Muscle of arm (tissue), 12 donors: ENCODE measurements around the gene ARHGAP26. TPM values are rescaled to one million over a fixed set of nuclear protein-coding genes. Genes with fewer than 3 reads are reported as not detected.

ENCODE experiments used
- DNase-seq: peaks from one replicate; pipeline ENCODE4 v3.0.0-alpha.2; 2013
- polyA plus RNA-seq, 12 donors: library from polyadenylated mRNA; unstranded; fragments of 120-200 nt; gene quantifications; one replicate each; pipeline ENCODE4 v1.2.1, GENCODE V29; 2013; ENCODE audit not compliant: insufficient read length in 12 of 12

The ARHGAP26 gene
- polyA plus RNA-seq, 12 donors: 12.3 to 34.1 (median 15.8) TPM; not detected in 1

- no peak for DNase-seq
Observed at GRCh38 chr5:142810743-142811290, 40.6 kb downstream of the ARHGAP26 start.

- no peak for DNase-seq
Observed at GRCh38 chr5:142811866-142812557, 41.8 kb downstream of the ARHGAP26 start.

GRCh38 chr5:142813220-142813619 is 43.0 kb downstream of the ARHGAP26 start:
- DNase-seq: no peak

GRCh38 chr5:142814122-142814521 is 43.9 kb downstream of the ARHGAP26 start:
- peak; percentile 77 for DNase-seq

- DNase-seq: no peak
Observed at GRCh38 chr5:142815469-142815868, 45.3 kb downstream of the ARHGAP26 start.

- no peak for DNase-seq
Observed at GRCh38 chr5:142816531-142817430, 46.6 kb downstream of the ARHGAP26 start.

- no peak for DNase-seq
Observed at GRCh38 chr5:142817949-142818431, 47.8 kb downstream of the ARHGAP26 start.

GRCh38 chr5:142819292-142819691 is 49.1 kb downstream of the ARHGAP26 start:
- DNase-seq: no peak

GRCh38 chr5:142819825-142820224 is 49.6 kb downstream of the ARHGAP26 start:
- DNase-seq: no peak

GRCh38 chr5:142820447-142820846 is 50.3 kb downstream of the ARHGAP26 start:
- no peak for DNase-seq

GRCh38 chr5:142821034-142821732 is 51.0 kb downstream of the ARHGAP26 start:
- no peak for DNase-seq

- no peak for DNase-seq
Observed at GRCh38 chr5:142821733-142822487, 51.7 kb downstream of the ARHGAP26 start.

- DNase-seq: no peak
Observed at GRCh38 chr5:142823126-142823525, 52.9 kb downstream of the ARHGAP26 start.

- DNase-seq: no peak
Observed at GRCh38 chr5:142823806-142824205, 53.6 kb downstream of the ARHGAP26 start.

- DNase-seq: no peak
Observed at GRCh38 chr5:142824391-142824790, 54.2 kb downstream of the ARHGAP26 start.

- DNase-seq: no peak
Observed at GRCh38 chr5:142825378-142826089, 55.4 kb downstream of the ARHGAP26 start.

- no peak for DNase-seq
Observed at GRCh38 chr5:142826093-142826492, 55.9 kb downstream of the ARHGAP26 start.

GRCh38 chr5:142826741-142827492 is 56.7 kb downstream of the ARHGAP26 start:
- DNase-seq: no peak

GRCh38 chr5:142827934-142828576 is 57.9 kb downstream of the ARHGAP26 start:
- no peak for DNase-seq
